MM.1S (cell line): ENCODE results near the gene TLCD3B.
A peak's percentile ranks its signal among the peaks of the same experiment; 100 is the strongest.

Experiments used
- DNase-seq: peaks from one replicate; pipeline ENCODE4 v3.0.0-alpha.2; 2015
- H2AFZ ChIP-seq: fragments of 300-600 bp; sonication (generic); 2 replicates; pipeline ENCODE4 v1.6.0; 2016; ENCODE audit warnings: antibody characterized with exemption, low read length
- H3F3A ChIP-seq: fragments of 300-600 bp; sonication (generic); 2 replicates; pipeline ENCODE4 v1.6.1; 2016; ENCODE audit warnings: mild to moderate bottlenecking, antibody characterized with exemption, low read length, moderate library complexity, mixed read lengths; ENCODE audit not compliant: insufficient read depth
- H3K27ac ChIP-seq: fragments of 300-600 bp; sonication (generic); 2 replicates; pipeline ENCODE4 v1.5.1; 2016; ENCODE audit warnings: mild to moderate bottlenecking, low read length
- H3K27me3 ChIP-seq: fragments of 300-600 bp; sonication (generic); replicated peaks from 2 replicates; pipeline ENCODE4 v1.6.0; 2016; ENCODE audit warnings: low read length; ENCODE audit not compliant: insufficient read depth
- H3K36me3 ChIP-seq: fragments of 300-600 bp; sonication (generic); replicated peaks from 2 replicates; pipeline ENCODE4 v1.6.1; 2016; ENCODE audit warnings: mild to moderate bottlenecking, low read length, mixed read lengths; ENCODE audit not compliant: insufficient read depth
- H3K4me1 ChIP-seq: fragments of 300-600 bp; sonication (generic); 2 replicates; pipeline ENCODE4 v1.6.1; 2016; ENCODE audit warnings: low read length, mixed read lengths
- H3K4me2 ChIP-seq: fragments of 300-600 bp; sonication (generic); 2 replicates; pipeline ENCODE4 v1.6.0; 2016; ENCODE audit warnings: low read depth, low read length
- H3K4me3 ChIP-seq: fragments of 300-600 bp; sonication (generic); 2 replicates; pipeline ENCODE4 v1.5.1; 2016; ENCODE audit warnings: low read length, mixed read lengths
- H3K79me2 ChIP-seq: fragments of 300-600 bp; sonication (generic); 2 replicates; pipeline ENCODE4 v1.6.1; 2016; ENCODE audit warnings: mixed run types, low read length, mixed read lengths
- H3K9ac ChIP-seq: fragments of 300-600 bp; sonication (generic); 2 replicates; pipeline ENCODE4 v1.6.1; 2016; ENCODE audit warnings: low read length, mixed read lengths
- H3K9me2 ChIP-seq: fragments of 300-600 bp; sonication (generic); replicated peaks from 2 replicates; pipeline ENCODE4 v1.6.1; 2016; ENCODE audit warnings: mild to moderate bottlenecking, low read length, mixed read lengths; ENCODE audit not compliant: insufficient read depth
- H3K9me3 ChIP-seq: fragments of 300-600 bp; sonication (generic); replicated peaks from 2 replicates; pipeline ENCODE4 v1.6.1; 2016; ENCODE audit warnings: mild to moderate bottlenecking, low read length, mixed read lengths; ENCODE audit not compliant: insufficient read depth
- H4K20me1 ChIP-seq: fragments of 300-600 bp; sonication (generic); 2 replicates; pipeline ENCODE4 v1.6.1; 2016; ENCODE audit warnings: mild to moderate bottlenecking, low read length, moderate library complexity, mixed read lengths; ENCODE audit not compliant: insufficient read depth
- CTCF ChIP-seq: fragments of 300-600 bp; sonication (generic); IDR thresholded peaks from 2 replicates; pipeline ENCODE4 v1.5.1; 2016; ENCODE audit warnings: antibody characterized with exemption, low read length, mixed read lengths
- EZH2 ChIP-seq: fragments of 300-600 bp; sonication (generic); optimal IDR thresholded peaks from 2 replicates; pipeline ENCODE3; 2017; ENCODE audit warnings: low read depth, mild to moderate bottlenecking, antibody characterized with exemption, low read length, mixed read lengths
- EZH2phosphoT487 ChIP-seq: fragments of 300-600 bp; sonication (generic); IDR thresholded peaks from 2 replicates; pipeline ENCODE4 v1.6.1; 2018; ENCODE audit warnings: antibody characterized with exemption, low read length

Gene TLCD3B

DNA sequence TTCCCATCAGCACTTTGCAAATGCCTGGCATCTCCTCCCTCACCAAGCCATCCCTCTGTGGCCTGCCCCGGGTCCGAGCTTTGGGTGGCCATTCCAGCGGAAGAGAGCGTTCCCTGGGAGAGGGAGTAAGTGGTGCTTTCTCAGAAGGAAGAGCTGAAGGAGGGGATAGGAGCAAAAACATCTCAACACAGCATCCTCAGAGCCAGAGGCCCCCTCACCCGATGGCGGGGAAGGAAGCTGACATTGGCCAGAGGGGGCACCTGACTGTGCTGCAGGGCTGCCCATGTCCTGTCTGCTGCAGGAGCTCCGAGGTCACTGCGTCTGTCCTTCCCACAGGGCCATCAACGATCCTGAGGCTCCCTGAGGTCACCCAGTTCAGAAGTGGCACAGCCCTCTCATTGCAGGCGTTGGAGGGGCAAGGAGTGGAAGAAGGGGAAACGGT, 427 bp upstream of the TLCD3B start:
- Histone ChIP-seq H3K79me2 (no peaks in the 10 kb centered on the region), H3K4me1 (no peaks in the 10 kb centered on the region), H3F3A (no peaks in the 10 kb centered on the region), H3K27ac (no peak overlapping the region), H4K20me1 (no peaks in the 10 kb centered on the region), H3K9me2 (no peaks in the 10 kb centered on the region), H3K9me3 (no peaks in the 10 kb centered on the region), H3K4me2 (no peak overlapping the region), H2AFZ (no peak overlapping the region), H3K4me3 (no peak overlapping the region), H3K9ac (no peak overlapping the region), H3K36me3 (no peaks in the 10 kb centered on the region), H3K27me3 (peaks cover 62% of the 10 kb centered on the region)
- DNase-seq, result no peak
- no peak for TF ChIP-seq CTCF
- TF ChIP-seq EZH2, result no peak
- TF ChIP-seq EZH2phosphoT487, result no peak

- H3K4me3 ChIP-seq, result no peak overlapping the region
- H3K9ac ChIP-seq, result no peak overlapping the region
- H3K4me1 ChIP-seq, result no peaks in the 10 kb centered on the region
- no peak overlapping the region for H2AFZ ChIP-seq
- no peak for TF ChIP-seq EZH2phosphoT487
- TF ChIP-seq EZH2, result peak; percentile 35
- no peaks in the 10 kb centered on the region for H3K9me3 ChIP-seq
- no peak for DNase-seq
- H4K20me1 ChIP-seq, result no peaks in the 10 kb centered on the region
- H3K27me3 ChIP-seq, result peaks cover 75% of the 10 kb centered on the region
- H3K27ac ChIP-seq, result no peak overlapping the region
- H3K36me3 ChIP-seq, result no peaks in the 10 kb centered on the region
- H3K9me2 ChIP-seq, result no peaks in the 10 kb centered on the region
- no peaks in the 10 kb centered on the region for H3K79me2 ChIP-seq
- H3K4me2 ChIP-seq, result no peak overlapping the region
- H3F3A ChIP-seq, result no peaks in the 10 kb centered on the region
Observed at GRCh38 chr16:30030011-30030685, 923 bp downstream of the TLCD3B start.

GRCh38 chr16:30028438-30029076, 2.5 kb downstream of the TLCD3B start:
- Histone ChIP-seq H3K9me2 (no peaks in the 10 kb centered on the region), H2AFZ (no peak overlapping the region), H3K9me3 (no peaks in the 10 kb centered on the region), H4K20me1 (no peaks in the 10 kb centered on the region), H3K27me3 (peaks cover 91% of the 10 kb centered on the region), H3K4me2 (no peak overlapping the region), H3F3A (no peaks in the 10 kb centered on the region), H3K36me3 (no peaks in the 10 kb centered on the region), H3K9ac (no peak overlapping the region), H3K4me1 (no peaks in the 10 kb centered on the region), H3K27ac (no peak overlapping the region), H3K4me3 (no peak overlapping the region), H3K79me2 (no peaks in the 10 kb centered on the region)
- TF ChIP-seq EZH2 (no peak), CTCF (no peak), EZH2phosphoT487 (no peak)
- peak; percentile 30 for DNase-seq
